ENCODE data around the gene PRR30. TPM values are rescaled to one million over a fixed set of nuclear protein-coding genes. Genes with fewer than 3 reads are reported as not detected.

Gene PRR30
- total RNA-seq, 3 donors from 2014 or later (not counting 1 experiment from before 2014, with no cell fraction given): not detected

DNA sequence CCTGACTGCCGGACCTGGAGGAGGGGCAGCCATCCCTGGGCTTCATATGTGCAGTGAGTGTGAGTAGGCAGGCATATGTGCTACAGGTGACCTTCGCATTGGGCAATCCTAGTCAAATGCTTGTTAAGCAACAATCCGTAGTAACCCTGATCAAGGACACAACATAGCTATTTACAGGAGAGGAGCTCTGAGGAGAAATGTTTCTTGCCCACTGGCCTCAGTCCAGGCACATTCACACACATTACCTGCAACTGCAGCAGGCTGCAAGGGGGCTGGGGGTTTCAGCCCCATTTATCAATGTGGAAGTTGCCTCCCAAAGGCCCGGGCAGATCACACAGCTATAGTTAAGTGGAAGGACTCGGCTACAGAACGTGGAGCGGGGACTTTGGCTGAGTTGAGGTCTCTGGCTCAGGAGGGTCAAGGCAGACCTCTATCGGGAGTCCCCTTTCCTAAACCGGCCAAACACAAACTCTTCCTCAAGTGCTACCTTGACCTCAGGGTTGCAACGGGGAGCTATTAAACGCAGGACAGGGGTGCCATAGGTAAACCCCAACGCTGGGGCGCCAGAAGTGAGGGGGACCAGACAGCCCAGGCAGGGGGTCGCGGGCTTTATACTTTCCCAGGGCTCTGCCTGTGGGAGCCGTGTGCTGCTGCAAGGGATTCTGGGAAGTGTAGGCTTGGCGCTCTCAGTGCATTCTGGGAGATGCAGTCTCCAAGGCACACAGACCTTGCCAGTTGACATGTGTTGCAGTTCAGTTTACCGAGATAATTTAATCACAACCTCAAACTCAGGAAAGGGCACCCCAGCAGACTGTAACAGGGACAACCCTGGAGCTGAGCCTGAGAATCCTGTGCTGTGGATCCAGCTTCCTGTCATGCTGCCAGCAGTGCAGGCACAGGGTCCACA, 43.2 kb downstream of the PRR30 start:
- H3K9me3 Mint-ChIP-seq: no peaks in the 10 kb centered on the region
- no peaks in the 10 kb centered on the region for H3K27me3 ChIP-seq (ENCODE audit: control insufficient read depth, insufficient read depth, low read length)
- H3K27me3 Mint-ChIP-seq (ENCODE audit: low read depth in 2 of 2): no peaks in the 10 kb centered on the region
- H3K36me3 Mint-ChIP-seq: no peaks in the 10 kb centered on the region
- H3K36me3 ChIP-seq (ENCODE audit: control insufficient read depth, insufficient read depth, low read length): no peaks in the 10 kb centered on the region
- no peaks in the 10 kb centered on the region for H3K9me3 ChIP-seq (ENCODE audit: control insufficient read depth, insufficient read depth, low read length)
- 37% methylated on average over 18 of the region's 18 CpGs for WGBS (ENCODE audit: insufficient coverage)
- intact Hi-C loops (cut with micrococcal nuclease): no loop called here
- no peak overlapping the region for H3K27ac ChIP-seq (ENCODE audit: low read length)
- ATAC-seq: peak; percentile 63 to 94 (median 88)
- TF ChIP-seq, protein P1, sequence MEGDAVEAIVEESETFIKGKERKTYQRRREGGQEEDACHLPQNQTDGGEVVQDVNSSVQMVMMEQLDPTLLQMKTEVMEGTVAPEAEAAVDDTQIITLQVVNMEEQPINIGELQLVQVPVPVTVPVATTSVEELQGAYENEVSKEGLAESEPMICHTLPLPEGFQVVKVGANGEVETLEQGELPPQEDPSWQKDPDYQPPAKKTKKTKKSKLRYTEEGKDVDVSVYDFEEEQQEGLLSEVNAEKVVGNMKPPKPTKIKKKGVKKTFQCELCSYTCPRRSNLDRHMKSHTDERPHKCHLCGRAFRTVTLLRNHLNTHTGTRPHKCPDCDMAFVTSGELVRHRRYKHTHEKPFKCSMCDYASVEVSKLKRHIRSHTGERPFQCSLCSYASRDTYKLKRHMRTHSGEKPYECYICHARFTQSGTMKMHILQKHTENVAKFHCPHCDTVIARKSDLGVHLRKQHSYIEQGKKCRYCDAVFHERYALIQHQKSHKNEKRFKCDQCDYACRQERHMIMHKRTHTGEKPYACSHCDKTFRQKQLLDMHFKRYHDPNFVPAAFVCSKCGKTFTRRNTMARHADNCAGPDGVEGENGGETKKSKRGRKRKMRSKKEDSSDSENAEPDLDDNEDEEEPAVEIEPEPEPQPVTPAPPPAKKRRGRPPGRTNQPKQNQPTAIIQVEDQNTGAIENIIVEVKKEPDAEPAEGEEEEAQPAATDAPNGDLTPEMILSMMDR (IDR thresholded peaks at IDR 0.05): no peak
- H3K4me1 ChIP-seq (ENCODE audit: control insufficient read depth, insufficient read depth, low read length): peaks cover 9% of the 10 kb centered on the region
- H3K4me3 ChIP-seq (ENCODE audit: low read length): no peak overlapping the region
- peaks cover 0 to 16% of the 10 kb centered on the region in 2 donors for H3K4me1 Mint-ChIP-seq
- H3K27ac Mint-ChIP-seq: no peak overlapping the region
- H3K4me3 Mint-ChIP-seq: peak overlapping the region; percentile 61
- peak in 1 of 2 donors; percentile 69 for DNase-seq

DNA sequence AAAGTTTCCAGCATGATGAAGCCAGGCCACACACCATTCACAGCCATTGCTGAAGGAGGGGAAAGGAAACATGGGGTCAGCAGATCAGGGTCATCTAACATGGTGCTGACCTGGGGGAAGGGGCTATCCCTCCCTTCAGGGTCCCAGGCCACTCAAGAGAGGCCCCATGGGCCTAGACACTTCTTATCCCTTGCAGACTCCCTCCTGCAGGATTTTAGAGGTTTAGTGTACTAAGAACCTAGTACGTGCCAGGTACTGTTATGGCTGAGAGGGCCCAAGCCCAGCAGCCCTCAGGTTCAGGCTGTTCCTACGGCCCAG, 43.8 kb downstream of the PRR30 start:
- TF ChIP-seq, protein P1 (IDR thresholded peaks at IDR 0.05): no peak
- WGBS (ENCODE audit: insufficient coverage): 100% methylated on average over 2 of the region's 2 CpGs
- Histone ChIP-seq H3K27ac (ENCODE audit: low read length) (no peak overlapping the region), H3K27me3 (ENCODE audit: control insufficient read depth, insufficient read depth, low read length) (no peaks in the 10 kb centered on the region), H3K4me1 (ENCODE audit: control insufficient read depth, insufficient read depth, low read length) (peaks cover 9% of the 10 kb centered on the region), H3K9me3 (ENCODE audit: control insufficient read depth, insufficient read depth, low read length) (no peaks in the 10 kb centered on the region), H3K36me3 (ENCODE audit: control insufficient read depth, insufficient read depth, low read length) (no peaks in the 10 kb centered on the region), H3K4me3 (ENCODE audit: low read length) (no peak overlapping the region)
- Mint-ChIP-seq H3K4me3 (peak overlapping the region; percentile 18), H3K9me3 (no peaks in the 10 kb centered on the region), H3K27me3 (ENCODE audit: low read depth in 2 of 2) (no peaks in the 10 kb centered on the region), H3K27ac (no peak overlapping the region), H3K36me3 (no peaks in the 10 kb centered on the region), H3K4me1 (peaks cover 0 to 16% of the 10 kb centered on the region in 2 donors)
- intact Hi-C loops (cut with micrococcal nuclease): no loop called here
- ATAC-seq: no peak
- DNase-seq: no peak

DNA sequence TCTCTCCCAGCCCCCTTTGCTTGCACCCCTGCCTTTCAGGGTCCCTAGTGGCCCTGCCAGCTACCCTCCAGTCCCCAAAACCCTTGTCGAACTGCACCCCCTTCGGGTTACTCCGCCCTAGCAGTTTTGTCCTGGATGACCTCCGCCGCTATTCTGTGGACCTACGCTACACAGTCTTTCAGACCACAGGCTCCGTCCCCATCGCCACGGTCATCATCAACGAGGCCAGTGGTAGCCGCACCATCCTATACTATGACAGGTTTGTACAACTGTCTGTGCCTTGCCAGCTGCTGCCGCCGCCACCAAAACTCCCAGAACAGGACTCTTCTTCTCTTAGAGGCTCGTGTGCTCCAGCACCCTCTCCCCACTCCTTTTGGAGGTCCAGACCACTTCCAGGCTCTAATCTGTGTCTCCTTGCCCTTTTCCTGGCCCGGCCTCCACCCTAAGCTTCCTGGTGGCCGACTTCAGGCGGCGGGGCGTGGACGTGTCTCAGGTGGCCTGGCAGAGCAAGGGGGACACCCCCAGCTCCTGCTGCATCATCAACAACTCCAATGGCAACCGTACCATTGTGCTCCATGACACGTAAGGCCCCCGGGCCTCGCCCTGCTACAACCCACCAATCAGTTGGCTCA, 44.7 kb downstream of the PRR30 start:
- DNase-seq (no peak), ATAC-seq (no peak)
- intact Hi-C loops (cut with micrococcal nuclease): no loop called here
- 93% methylated on average over 24 of the region's 24 CpGs for WGBS (ENCODE audit: insufficient coverage)
- no peak overlapping the region for H3K27ac ChIP-seq (ENCODE audit: low read length)
- Mint-ChIP-seq H3K9me3 (no peaks in the 10 kb centered on the region), H3K27me3 (ENCODE audit: low read depth in 2 of 2) (no peaks in the 10 kb centered on the region), H3K4me1 (peaks cover 0 to 16% of the 10 kb centered on the region in 2 donors), H3K27ac (no peak overlapping the region), H3K4me3 (no peak overlapping the region), H3K36me3 (no peaks in the 10 kb centered on the region)
- no peaks in the 10 kb centered on the region for H3K9me3 ChIP-seq (ENCODE audit: control insufficient read depth, insufficient read depth, low read length)
- TF ChIP-seq, protein P1 (IDR thresholded peaks at IDR 0.05): no peak
- H3K36me3 ChIP-seq (ENCODE audit: control insufficient read depth, insufficient read depth, low read length): no peaks in the 10 kb centered on the region
- no peaks in the 10 kb centered on the region for H3K27me3 ChIP-seq (ENCODE audit: control insufficient read depth, insufficient read depth, low read length)
- peaks cover 9% of the 10 kb centered on the region for H3K4me1 ChIP-seq (ENCODE audit: control insufficient read depth, insufficient read depth, low read length)
- H3K4me3 ChIP-seq (ENCODE audit: low read length): no peak overlapping the region
